Endothelial cell of umbilical vein (primary cell): ENCODE measurements around the gene SMIM12.

Source experiments
- EZH2 ChIP-seq: IDR thresholded peaks from 2 replicates; pipeline ENCODE4 v1.6.1; 2012; ENCODE audit warnings: borderline replicate concordance, low read depth, mild to moderate bottlenecking, moderate library complexity, low read length, inconsistent platforms; ENCODE audit not compliant: severe bottlenecking
- FOS ChIP-seq: IDR thresholded peaks from 2 replicates; pipeline ENCODE4 v1.6.1; 2011; ENCODE audit warnings: mild to moderate bottlenecking, low read length, moderate library complexity, borderline replicate concordance; ENCODE audit not compliant: insufficient read depth
- GATA2 ChIP-seq: IDR thresholded peaks from 2 replicates; pipeline ENCODE4 v1.7.0; 2011; ENCODE audit warnings: low read depth, mild to moderate bottlenecking, moderate library complexity, mixed read lengths, low read length; ENCODE audit not compliant: insufficient read length, insufficient read depth
- JUN ChIP-seq: IDR thresholded peaks from 2 replicates; pipeline ENCODE4 v1.6.1; 2011; ENCODE audit warnings: borderline replicate concordance, low read depth; ENCODE audit not compliant: insufficient read length, insufficient read depth
- MYC ChIP-seq: IDR thresholded peaks from one replicate; pipeline ENCODE4 v1.6.1; 2011; ENCODE audit warnings: mild to moderate bottlenecking, low read depth, low read length
- POLR2A ChIP-seq: IDR thresholded peaks from 2 replicates; pipeline ENCODE4 v1.6.1; 2012; ENCODE audit warnings: low read depth, mild to moderate bottlenecking, control low read depth, low read length
- POLR2AphosphoS5 ChIP-seq: IDR thresholded peaks from 2 replicates; pipeline ENCODE4 v1.6.1; 2012; ENCODE audit warnings: low read depth, mild to moderate bottlenecking, control low read depth, low read length, moderate library complexity; ENCODE audit not compliant: insufficient read depth
- TF ChIP-seq, protein P1 (sequence below), 2 donors: IDR thresholded peaks; 1 replicate in 1 of 2; 2 replicates in 1 of 2; pipeline ENCODE4 v1.5.1; 2011; ENCODE audit warnings: low read length in 2 of 2, mild to moderate bottlenecking in 2 of 2, moderate library complexity in 2 of 2, control low read depth in 1 of 2, inconsistent platforms in 1 of 2, low read depth in 1 of 2; ENCODE audit not compliant: insufficient read depth in 1 of 2; ENCODE audit errors: extremely low read depth in 1 of 2

DNA sequence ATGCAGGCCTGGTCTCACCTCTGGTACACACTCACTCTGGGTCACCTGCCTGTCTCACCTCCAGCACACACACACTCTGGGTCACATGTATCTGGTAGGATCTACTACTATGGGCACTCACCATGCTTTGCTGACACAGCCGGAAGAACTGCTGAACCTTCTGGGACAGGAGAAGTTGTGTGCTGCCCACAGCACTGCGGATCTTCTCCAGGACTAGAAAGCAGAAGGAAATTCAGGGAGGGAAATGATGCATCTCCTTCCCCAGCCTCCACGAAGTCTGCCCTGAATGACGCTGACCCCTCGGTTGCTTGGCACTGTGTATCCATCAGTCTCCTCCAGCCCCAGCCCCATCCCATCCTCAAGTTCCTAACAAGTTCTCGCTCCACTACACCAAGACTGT, 7.9 kb upstream of the SMIM12 start:
- TF ChIP-seq, protein P1, sequence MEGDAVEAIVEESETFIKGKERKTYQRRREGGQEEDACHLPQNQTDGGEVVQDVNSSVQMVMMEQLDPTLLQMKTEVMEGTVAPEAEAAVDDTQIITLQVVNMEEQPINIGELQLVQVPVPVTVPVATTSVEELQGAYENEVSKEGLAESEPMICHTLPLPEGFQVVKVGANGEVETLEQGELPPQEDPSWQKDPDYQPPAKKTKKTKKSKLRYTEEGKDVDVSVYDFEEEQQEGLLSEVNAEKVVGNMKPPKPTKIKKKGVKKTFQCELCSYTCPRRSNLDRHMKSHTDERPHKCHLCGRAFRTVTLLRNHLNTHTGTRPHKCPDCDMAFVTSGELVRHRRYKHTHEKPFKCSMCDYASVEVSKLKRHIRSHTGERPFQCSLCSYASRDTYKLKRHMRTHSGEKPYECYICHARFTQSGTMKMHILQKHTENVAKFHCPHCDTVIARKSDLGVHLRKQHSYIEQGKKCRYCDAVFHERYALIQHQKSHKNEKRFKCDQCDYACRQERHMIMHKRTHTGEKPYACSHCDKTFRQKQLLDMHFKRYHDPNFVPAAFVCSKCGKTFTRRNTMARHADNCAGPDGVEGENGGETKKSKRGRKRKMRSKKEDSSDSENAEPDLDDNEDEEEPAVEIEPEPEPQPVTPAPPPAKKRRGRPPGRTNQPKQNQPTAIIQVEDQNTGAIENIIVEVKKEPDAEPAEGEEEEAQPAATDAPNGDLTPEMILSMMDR (IDR thresholded peaks at IDR 0.05; ENCODE audit: extremely low read depth in 1 of 2, insufficient read depth in 1 of 2, low read depth in 1 of 2, low read length in 2 of 2), result no peak
- TF ChIP-seq POLR2AphosphoS5 (no peak), EZH2 (no peak), FOS (no peak), POLR2A (no peak), MYC (no peak), JUN (no peak), GATA2 (no peak)
